GM21717 (cell line): ENCODE measurements around the gene SCNN1G.
A peak's percentile ranks its signal among the peaks of the same experiment; 100 is the strongest.

Experiments used
- ATAC-seq: cut with Tn5 transposase; IDR thresholded peaks from one replicate; pipeline ENCODE4 v1.9.1; 2021; ENCODE audit warnings: mild to moderate bottlenecking, moderate library complexity; ENCODE audit not compliant: unreplicated experiment

The SCNN1G gene

DNA sequence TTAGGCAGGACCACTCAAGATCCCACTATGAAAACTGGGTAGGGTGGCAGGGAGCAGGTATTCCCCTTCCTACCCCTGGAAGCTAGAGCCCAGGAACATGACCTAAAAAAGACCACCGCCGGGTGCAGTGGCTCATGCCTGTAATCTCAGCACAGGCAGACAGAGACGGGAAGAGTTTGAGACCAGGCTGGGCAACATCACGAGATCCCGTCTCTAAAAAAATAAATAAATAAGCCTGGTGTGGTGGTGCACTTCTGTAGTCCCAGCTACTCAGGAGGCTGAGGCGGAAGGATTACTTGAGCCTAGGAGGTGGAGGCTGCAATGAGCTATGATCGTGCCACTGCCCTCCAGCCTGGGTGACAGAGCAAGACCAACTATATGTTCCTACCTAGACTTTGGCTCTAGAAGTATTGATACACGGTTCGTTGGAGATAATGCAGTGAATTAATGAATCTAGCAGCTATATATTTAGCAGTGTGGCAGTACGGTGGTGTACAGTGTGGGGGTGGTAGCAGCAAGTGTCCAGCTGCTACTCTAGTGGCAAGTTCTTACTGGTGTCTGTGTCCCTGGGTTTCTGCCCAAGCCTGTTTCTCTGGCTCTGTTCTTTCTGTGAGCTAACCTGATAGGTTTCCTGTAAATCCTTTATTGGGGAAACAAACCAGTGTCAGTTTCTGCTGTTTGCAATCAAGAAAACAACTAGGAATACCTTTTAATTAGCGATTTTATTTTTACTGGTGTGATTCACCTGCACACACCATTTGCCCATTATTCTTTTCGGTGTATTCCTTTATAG is 30.0 kb upstream of the SCNN1G start:
- ATAC-seq = no peak

DNA sequence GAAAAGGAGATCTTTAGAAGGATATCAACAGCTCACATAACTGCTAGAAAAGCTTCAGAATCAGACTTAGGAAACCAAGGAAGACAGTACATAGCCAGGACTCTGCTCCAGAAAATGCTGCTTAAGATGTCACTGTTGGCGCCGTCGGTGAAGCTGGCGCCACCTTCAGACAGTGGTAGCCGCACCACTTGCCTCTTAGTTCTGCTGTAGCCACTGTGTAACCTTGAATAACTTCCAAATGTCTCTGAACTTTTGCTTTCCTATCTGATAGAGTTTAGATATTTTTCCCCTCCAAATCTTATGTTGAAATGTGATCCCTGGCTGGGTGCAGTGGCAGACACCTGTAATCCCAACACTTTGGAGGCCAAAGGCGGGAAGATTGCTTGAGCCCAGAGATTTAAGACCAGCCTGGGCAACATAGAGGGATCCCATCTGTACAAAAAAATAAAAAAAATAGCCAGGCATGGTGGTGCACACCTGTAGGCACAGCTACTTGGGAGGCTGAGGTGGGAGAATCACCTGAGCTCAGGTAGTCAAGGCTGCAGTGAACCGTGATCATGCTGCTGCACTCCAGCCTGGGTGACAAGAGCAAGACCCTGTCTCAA is 27.0 kb upstream of the SCNN1G start:
- ATAC-seq = no peak

DNA sequence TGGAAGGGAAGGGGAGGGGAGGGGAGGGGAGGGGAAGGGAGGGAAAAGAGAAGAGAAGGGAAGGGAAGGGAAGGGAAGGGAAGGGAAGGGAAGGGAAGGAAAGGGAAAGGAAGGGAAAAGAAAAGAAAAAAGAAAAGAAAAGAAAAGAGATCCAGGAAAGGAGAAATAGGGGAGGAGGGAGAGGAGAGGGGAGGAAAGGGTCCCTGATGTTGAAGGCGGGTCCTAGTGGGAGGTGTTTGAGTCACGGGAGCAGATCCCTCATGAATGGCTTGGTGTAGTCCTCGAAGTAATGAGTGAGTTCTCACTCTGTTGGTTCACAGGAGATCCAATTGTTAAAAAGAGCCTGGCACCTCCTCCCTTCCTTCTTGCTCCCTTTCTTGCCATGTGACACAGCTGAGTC is 26.4 kb upstream of the SCNN1G start:
- ATAC-seq = no peak

DNA sequence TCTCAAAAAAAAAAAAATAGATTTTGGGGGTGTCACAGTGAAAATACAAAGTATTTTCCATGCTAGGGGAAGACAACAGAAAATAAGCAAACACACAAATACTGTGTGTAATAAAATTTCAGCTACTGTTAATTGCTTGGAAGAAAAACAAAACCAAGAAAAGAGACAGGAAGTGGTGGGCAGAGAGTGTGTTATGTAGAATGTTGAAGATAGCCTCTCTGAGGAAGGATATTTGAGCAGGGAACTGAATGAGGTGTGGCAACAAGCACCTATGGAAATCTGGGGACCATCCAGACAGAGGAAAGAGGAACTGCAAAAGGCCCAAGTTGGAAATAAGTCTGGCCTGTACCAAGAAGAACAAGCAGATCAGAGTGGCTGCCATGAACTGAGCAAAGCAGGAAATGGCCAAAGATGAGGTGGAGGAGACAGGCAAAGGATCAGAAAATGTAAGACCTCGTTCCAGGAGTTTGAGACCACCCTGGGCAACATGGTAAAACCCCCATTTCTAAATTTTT is 25.5 kb upstream of the SCNN1G start:
- ATAC-seq = no peak

DNA sequence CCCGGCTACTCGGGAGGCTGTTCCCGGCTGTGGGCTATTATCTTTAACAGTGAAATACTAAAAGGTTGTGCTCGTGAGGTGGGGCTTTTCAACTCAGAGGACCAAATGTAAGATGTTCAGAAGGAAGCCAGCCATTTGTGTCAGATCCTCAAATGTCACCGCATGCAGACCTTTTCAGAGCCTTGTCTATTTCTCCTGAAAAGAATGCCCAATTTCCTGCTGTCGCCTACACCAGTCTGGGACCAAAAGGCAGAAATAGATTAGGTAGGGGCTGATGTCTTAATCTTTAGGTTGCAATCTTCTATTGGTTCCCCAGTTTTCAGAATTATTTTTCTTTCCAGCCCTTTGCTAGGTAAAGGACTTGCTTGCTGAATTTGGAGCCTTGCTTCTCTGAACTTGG is 24.4 kb upstream of the SCNN1G start:
- ATAC-seq = no peak

GRCh38 chr16:23160082-23160481 is 22.5 kb upstream of the SCNN1G start:
- ATAC-seq = no peak

- no peak for ATAC-seq
These were observed 22.0 kb upstream of the SCNN1G start for GRCh38 chr16:23160574-23160973.

DNA sequence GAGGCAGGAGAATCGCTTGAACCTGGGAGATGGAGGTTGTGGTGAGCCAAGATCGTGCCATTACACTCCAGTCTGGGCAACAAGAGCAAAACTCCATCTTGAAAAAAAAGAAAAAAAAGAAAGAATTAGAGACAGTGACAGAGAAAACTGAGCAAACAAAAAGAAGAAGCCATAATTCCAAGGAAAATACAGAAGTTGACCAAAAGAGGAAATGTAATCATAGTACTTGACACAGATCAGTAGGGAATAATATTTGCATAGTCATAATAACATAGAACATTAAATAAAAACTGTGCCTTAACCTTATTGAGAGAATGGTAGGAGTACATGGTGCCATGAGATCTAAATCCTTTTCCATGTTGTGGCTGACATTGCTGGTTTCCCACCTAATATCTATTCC is 18.6 kb upstream of the SCNN1G start:
- no peak for ATAC-seq

DNA sequence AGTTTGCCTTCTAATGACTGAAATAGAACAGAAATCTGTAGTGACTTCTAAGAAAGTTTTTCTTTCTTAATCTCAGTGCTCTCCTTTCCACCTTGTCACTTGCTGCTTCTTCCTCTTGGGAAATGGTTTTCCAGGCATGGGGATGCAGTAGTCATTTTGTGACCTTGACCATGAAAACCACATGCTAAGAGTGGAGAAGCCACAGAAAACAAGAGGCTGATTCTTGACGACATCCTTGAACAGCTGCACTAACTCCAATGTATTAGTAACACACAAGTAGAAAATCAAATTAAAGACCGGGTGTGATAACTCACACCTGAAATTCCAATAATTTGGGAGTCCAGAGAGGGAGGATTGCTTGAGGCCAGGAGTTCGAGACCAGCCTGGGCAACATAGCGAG is 17.8 kb upstream of the SCNN1G start:
- ATAC-seq = no peak

GRCh38 chr16:23172583-23172982 is 10.0 kb upstream of the SCNN1G start:
- ATAC-seq = no peak

- no peak for ATAC-seq
These were observed 9.6 kb upstream of the SCNN1G start for GRCh38 chr16:23172994-23173393.

DNA sequence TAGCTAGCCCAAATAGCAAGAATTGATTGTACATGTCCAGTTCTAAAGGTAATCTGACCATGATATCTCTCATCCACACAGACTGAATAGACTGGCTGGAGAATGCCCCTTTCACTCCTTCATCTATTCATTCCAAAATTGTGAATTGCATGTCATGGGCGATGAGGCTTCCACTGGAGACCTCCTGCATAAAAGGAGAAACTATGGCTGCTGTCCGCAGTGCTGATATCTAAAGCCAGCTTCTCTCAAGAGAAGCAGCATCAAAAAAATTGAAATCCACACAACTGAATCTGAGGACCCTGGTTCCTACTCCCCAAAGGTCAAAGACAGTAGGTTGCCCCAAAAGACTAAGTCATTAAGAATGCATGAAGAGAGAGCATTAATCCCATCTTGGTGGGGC is 7.9 kb upstream of the SCNN1G start:
- ATAC-seq = no peak

GRCh38 chr16:23175651-23176050 is 6.9 kb upstream of the SCNN1G start:
- no peak for ATAC-seq

DNA sequence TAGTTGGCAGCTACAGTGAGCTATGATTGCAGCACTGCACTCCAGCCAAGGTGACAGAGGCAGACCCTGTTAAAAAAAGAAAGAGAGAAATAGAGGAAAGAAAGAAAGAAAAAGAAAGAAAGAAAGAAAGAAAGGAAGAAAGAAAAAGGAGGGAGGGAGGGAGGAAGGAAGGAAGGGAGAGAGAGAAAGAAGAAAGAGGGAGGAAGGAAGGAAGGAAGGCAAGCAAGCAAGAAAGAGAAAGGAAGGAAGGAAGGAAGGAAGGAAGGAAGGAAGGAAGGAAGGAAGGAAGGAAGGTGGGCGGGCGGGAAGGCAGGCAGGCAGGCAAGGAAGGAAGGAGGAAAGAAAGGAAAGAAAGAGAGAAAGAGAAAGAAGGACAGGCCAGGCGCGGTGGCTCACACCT is 1.0 kb upstream of the SCNN1G start:
- ATAC-seq = no peak

DNA sequence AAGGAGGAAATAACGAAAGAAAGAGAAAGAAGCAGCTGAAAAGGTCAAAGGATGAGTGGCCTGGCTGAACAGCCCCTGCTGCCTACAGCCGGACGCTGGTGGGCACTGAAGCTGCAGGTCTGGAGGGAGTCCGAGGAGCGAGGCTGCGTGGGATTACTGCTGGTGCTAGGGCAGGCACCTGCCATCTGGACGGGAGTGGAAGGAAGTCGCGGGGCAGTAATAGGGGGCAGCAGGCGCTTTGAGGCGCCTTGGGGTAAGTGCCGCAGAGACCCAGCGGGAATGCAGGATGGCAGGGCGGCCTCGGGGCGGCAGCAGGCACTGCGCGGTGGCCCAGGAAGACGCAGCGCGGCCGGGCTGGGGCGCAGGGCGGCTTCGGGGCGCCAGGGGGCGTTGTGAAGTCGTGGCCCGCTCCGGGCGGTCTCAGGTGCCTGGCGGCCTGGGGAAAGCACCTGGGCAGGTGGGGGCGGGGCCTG is 303 bp upstream of the SCNN1G start:
- peak; percentile 86 for ATAC-seq

GRCh38 chr16:23183543-23183862 is 958 bp downstream of the SCNN1G start:
- no peak for ATAC-seq

GRCh38 chr16:23185656-23186055 is 3.1 kb downstream of the SCNN1G start:
- no peak for ATAC-seq

DNA sequence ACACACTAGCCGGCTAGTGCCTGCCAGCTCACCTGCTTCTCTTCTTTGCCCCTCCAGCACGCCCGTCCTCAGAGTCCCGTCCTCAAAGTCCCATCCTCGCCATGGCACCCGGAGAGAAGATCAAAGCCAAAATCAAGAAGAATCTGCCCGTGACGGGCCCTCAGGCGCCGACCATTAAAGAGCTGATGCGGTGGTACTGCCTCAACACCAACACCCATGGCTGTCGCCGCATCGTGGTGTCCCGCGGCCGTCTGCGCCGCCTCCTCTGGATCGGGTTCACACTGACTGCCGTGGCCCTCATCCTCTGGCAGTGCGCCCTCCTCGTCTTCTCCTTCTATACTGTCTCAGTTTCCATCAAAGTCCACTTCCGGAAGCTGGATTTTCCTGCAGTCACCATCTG is 3.6 kb downstream of the SCNN1G start:
- no peak for ATAC-seq

GRCh38 chr16:23187341-23187740 is 4.8 kb downstream of the SCNN1G start:
- no peak for ATAC-seq

DNA sequence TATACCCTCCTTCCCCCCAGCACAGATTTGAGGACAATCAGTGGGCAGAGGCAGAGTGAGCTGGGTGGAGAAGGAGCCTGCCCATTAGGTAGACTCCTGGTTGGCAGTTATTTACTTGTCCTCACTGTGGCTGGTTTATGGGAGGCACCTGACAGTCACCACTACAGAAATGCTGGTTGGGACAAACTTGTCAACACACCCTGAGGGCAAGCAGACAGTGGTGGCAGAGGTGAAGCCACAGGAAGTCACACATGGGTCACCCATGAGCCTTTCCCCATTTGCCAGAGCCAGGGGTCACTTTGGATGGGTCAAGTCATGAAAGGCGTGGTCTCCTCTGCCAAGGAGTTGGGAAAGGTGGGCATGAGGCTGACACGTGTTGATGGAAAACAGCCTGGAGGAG is 6.4 kb downstream of the SCNN1G start:
- no peak for ATAC-seq

GRCh38 chr16:23194497-23195221 is 12.1 kb downstream of the SCNN1G start:
- no peak for ATAC-seq
